GM19240 (cell line): ENCODE measurements around the gene C19orf67.
A peak's percentile ranks its signal among the peaks of the same experiment; 100 is the strongest.

Experiments used
- DNase-seq: peaks from one replicate; pipeline ENCODE4 v3.0.0; 2011; ENCODE audit warnings: low spot score; ENCODE audit not compliant: insufficient read length

The C19orf67 gene

GRCh38 chr19:14085309-14085995 is at the start of gene C19orf67:
TSS of gene C19orf67 (minus strand) at chr19:14085783. CDS start at chr19:14085627, 156 bp downstream.
- DNase-seq = no peak

DNA sequence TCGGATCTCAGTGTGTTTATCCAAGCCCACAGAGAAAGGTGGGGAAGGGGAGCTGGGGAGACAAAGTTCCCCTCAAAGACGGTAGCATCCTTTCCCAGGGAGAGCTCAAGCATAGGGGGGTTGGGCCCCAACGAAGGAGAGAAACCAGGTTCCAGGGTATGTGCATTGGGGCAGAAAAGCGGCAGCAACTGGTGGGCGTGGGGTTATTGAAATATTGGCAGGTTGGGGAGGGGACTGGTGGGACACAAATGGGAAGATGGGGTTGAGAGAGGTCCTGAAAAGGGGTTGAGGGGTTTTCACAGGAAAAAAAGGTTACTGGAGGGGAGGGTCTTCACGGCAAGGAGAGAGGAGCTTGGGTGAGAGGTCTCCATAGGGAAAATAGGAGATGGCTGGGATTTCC is 49.8 kb upstream of the C19orf67 start:
- DNase-seq = no peak

DNA sequence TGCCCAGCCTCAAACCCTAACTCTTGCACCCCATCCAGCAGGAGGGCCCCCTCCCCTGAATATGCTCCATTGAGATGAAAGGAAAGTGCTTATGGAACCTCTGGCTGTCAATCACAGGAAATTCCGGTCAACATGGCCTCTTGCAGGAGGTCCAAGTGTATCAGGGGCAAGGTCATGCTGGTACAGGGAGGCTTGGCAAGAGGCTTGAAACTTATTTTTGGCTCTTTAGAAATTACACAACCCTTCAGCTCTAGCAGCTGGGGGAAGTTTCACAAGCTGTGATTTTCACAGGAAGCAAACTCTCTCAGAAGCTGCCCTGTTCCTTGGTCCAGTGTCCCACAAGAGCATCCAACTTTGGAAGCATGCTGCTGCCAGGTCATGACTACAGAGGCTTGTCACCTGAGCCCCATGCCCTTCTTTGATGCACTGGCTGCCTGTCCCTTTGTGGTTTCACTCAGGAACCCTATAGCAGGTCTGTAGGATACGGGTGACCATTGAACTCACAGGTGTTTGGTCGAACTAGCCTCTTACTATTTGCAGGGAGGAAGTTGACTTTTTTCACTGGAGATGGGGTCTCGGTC is 42.4 kb upstream of the C19orf67 start:
- no peak for DNase-seq

- no peak for DNase-seq
These were observed 41.6 kb upstream of the C19orf67 start for GRCh38 chr19:14127176-14127575.

- no peak for DNase-seq
These were observed 37.3 kb upstream of the C19orf67 start for GRCh38 chr19:14122924-14123323.

- DNase-seq = no peak
These were observed 34.9 kb upstream of the C19orf67 start for GRCh38 chr19:14120497-14120780.

DNA sequence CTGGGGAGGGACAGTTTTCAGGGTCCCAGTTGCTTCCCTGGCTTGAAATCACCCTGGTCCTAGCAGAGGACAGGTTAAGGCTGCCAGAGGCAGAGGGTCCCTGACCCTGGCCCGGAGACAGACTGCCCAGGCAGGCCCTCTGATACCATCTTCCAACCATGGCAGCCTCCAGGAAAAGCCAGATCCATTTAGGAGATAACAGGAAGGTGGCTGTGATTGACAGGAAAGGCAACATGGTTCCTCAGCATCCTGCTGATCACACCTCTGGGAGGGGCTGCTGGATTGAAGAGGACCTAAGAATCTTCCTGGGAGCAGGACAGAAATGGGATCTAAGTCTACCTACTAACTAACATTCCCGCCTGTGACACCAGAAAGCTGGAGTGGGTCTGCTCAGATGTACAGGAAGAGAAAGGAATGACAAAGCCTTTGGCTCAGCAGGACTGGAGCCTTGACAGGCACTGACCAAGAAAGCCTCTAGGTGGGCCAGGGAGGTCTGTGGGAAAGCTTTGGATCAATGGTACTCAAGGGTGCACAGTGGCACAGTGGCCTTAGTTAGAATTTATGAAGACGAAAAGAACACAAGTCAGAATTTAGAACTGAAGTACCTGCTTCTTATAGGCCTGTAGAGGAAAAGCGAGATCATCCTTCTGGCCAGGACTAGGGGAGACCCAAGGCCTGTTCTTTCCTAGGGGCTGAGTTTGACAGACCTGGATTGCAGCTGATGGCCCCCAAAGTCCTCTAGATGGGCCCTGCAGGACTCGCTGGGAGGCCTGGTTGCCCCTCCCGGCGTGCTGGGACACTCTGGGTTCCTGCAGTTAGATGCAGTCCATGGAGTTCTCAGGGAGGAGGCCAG is 34.3 kb upstream of the C19orf67 start:
- DNase-seq = no peak

DNA sequence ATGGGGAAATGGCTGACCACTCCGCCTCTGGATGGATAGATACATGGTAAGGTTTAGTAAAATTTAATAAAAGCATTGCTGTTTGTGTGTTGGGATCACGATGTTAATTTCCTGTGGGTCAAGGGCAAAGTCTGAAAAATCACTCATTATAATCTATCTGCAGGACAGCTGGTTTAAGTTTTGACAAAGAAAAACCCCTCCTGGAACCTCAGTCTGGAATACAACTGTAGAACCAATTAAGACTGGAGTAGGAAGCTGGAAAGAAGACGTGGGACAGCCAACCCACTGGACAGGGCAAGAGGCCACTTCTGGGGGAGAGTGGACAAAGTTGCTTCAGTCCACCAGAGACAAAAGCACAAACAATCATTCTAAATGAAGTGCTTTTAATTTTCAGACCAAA is 33.6 kb upstream of the C19orf67 start:
- DNase-seq = no peak

DNA sequence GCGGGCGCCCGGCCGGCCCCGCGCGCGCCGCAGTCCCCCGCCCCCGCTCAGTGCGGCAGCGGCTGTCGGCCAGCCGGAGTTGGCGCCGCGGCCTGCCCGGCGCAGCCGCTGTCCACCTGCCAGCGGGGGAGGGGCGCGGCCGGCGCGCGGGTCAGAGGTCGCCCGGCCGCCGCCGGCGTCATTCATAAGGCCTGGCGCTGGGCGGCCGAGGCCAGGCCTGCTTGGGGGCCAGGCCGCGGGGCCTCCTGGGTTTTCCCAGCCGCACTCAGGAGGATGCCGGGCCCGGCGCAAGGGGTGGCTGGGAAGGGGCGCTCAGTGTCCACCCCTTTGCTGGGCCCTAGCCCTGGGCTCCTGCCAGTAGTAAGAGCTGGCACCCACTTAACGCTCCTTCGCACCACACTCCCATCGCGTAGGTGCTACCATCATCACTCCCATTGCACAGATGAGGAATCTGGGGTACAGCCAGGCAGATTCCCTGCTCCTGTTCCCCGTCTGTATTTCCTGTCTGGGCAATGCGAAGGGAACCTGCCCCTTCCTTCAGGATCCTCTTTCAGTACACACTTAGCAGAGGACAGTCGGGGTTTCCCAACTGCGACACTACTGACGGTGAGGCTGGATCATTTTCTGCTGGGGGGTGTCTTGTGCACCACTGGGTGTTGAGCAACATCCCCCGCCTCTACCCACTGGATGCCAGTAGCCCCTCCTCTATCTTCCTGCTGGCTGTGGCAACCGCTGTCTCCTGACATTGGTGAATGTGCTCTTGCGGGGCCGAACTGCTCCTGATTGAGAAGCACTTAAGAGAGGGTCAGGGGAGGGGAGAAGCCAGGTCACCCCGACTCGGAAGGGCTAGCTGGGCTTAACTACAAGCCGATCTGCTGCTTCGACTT is 32.8 kb upstream of the C19orf67 start:
- DNase-seq = no peak

DNA sequence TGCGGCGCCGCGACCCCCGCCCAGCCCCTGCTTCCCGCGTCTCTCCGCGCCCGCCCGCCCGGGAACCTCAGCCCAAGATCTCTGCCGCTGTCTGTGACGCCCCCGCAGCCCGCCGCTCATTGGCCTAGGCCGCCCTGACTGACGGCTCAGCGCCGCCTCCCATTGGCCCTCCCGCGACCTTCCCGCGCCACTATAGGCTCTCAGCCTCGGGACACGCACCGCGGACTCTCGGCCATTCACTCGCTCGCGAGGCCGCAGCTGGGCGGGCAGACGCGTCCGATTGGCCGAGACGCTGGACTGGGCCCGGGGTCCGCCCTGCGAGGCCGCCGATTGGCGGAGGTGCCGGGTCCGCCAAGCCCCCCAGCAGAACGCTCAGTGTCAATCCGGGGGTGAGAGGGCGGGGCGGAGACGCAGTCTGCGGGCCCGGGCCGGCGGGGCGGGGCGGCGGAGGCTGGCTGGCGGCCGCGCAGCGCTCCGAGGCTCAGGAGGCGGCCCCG is 32.1 kb upstream of the C19orf67 start, which contains the start of gene PRKACA:
PRKACA (minus strand) TSS at position 95 of the 497 bp plus-strand sequence. CDS start 215 bp downstream, outside the sequence.
- peak; percentile 99 for DNase-seq

DNA sequence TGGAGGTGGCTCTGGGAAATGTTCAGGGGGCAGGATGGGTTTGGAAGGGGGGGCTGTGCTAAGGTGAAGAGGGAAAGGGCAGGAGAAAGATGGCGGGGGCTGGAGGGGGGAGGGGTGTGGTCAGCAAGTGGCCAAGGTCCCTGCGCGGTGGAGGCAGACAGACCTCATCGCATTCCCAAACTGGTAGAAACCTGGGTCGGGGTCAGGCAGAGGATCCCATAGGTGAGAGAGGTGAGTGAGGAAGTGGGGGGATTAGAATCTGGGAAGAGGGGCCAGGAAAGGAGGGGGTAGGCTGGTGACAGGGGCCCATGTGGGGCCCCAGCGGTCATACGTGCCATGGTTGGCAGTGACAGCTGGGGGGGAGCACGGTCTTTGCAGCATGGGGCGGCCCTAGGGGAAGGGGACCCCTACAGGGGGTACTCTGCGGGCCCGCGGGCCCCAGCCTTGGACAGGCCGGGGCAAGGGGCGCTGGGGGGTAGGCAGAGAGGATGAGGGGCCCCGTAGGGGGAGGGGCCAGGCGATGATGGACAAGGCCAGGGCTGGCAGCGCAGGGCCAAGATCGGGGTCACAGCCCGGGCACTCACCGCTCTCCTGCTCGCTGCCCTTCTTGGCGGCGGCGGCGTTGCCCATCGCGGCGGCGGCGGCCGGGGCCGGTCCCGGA is 31.5 kb upstream of the C19orf67 start:
- no peak for DNase-seq

- DNase-seq = no peak
These were observed 30.9 kb upstream of the C19orf67 start for GRCh38 chr19:14116525-14116917.

GRCh38 chr19:14115756-14116155 is 30.2 kb upstream of the C19orf67 start:
- DNase-seq = no peak

GRCh38 chr19:14114854-14115253 is 29.3 kb upstream of the C19orf67 start:
- no peak for DNase-seq

- DNase-seq = no peak
These were observed 28.9 kb upstream of the C19orf67 start for GRCh38 chr19:14114439-14114838.

GRCh38 chr19:14113762-14114414 is 28.3 kb upstream of the C19orf67 start:
- DNase-seq = no peak

GRCh38 chr19:14112809-14113385 is 27.3 kb upstream of the C19orf67 start:
- DNase-seq = no peak

GRCh38 chr19:14112051-14112808 is 26.6 kb upstream of the C19orf67 start:
- DNase-seq = no peak

GRCh38 chr19:14111486-14111885 is 25.9 kb upstream of the C19orf67 start:
- DNase-seq = no peak
